Stimulated activated CD4-positive, alpha-beta T cell treated with anti-CD3 and anti-CD28 coated beads, Interleukin-4, amount 100 ng/mL, for 24 hours (primary cell): ENCODE measurements around the gene FOXRED2.
"Not testable (repeated sequence)": the region's sequence is repeated elsewhere in the genome, so short reads cannot be mapped to it uniquely, and the experiment has no call there.

ENCODE experiments used
- DNase-seq: peaks from one replicate; pipeline ENCODE4 v3.0.0-alpha.2; 2020

Gene FOXRED2

DNA sequence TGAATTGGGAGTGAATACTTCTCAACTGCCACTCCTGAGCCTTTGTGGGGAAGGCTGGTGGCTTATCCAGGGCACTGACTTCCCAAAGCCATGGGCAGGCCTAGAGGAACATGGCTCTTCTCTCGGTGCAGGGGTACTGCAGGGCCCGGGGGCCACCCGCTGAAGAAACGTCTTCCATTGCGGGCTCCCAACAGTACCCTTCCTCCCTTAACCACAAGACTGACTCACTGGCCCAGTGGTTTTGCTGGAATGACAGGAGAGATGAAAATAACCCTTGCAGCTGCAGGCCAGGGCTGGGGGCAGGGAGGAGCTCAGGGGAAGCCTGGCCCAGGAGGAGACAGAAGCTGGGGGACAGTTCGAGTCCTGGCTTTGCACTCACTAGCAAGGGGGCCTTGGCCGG, 38.9 kb downstream of the FOXRED2 start:
- DNase-seq, result no peak

- no peak for DNase-seq
Observed at GRCh38 chr22:36467042-36467810, 39.6 kb downstream of the FOXRED2 start.

DNA sequence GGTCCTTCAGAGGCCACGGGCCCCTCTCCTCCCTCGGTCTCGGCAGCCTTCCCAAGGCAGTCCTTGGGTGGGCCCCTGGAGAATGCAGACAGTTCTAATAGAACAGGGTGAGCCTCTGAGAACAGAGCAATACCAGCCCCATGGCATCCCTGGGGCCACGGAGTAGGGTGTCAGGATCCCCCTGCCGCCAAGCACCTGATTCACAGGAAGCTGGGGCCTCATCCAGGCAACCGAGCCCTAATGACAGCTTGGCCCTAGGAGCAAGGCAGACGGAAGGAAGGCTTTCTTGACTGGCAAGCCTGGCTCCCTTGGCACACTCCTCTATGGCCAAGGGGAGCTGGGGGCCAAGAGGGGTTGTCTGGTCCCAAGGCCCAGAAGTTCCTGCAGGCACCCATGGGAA, 40.6 kb downstream of the FOXRED2 start:
- DNase-seq, result no peak

DNA sequence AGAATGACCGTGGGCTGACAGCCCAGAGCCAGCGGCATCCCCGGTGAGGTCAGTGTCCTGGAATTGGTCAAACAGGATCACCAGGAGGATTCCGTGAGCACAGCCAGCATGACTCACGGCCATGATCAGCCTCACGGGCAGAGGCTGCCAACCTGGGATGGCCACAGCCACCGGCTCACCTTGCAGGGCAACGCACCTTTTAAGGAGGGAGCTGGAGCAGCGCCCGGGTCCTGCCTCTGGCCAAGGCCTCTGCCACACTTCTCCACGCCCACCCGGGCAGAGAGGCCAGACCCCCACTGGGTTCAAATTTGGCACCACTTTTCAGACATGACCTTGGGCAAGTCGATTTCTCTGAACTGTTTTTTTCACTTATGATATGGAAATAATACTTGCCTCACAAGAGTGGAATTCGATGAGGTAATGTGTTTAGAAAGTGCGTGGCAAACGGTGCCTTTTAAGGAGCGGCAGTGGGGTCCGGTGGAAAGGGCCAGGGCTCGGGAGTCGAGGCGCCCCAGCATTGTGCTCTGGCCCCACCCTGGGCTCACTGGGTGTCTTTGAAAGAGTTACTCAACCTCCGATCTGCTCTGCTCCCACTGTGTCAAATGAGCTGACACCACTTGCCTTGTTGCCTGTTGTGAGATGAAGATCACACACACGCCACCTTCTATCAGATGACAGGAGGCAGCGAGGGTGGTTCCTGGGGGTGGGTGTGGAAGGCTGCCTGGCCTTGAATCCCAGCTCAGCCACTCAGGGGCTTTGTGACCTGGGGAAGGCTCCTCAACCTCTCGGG, 41.4 kb downstream of the FOXRED2 start:
- DNase-seq, result no peak

- DNase-seq, result no peak
Observed at GRCh38 chr22:36464715-36465231, 42.1 kb downstream of the FOXRED2 start.

GRCh38 chr22:36463783-36464184, 43.1 kb downstream of the FOXRED2 start:
- DNase-seq, result no peak

GRCh38 chr22:36461665-36462649, 44.9 kb downstream of the FOXRED2 start:
- no peak for DNase-seq

DNA sequence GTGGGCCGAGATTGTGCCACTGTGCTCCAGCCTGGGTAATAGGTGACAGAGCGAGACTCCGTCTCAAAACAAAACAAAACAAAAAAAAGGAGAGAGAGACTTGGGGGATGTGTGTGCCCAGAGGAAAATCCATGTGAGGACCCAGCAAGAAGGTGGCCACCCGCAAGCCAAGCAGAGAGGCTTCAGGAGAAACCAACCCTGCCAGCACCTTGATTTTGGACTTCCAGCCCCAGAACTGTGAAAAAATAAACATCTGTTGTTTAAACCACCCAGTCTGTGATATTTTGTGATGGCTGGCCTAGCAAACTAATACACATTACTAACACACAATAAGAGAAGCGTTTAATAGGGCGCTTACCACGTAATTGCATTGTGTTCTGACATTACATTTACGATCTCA, 46.6 kb downstream of the FOXRED2 start:
- no peak for DNase-seq

- DNase-seq, result no peak
Observed at GRCh38 chr22:36457688-36458450, 49.0 kb downstream of the FOXRED2 start.

DNA sequence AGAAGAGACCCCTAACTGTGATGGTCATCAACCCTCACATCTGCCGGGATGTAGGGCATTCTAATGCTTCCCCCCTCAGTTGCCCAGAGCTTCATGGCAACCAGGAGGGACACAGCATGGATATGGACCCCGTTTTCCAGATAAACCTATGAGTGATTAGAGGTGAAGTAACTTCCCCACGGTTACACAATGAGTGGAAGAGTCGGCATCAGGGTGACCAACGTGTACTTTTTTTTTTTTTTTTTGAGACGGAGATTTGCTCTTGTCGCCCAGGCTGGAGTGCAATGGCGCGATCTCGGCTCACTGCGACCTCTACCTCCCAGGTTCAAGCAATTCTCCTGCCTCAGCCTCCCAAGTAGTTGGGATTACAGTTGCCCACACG, 50.4 kb downstream of the FOXRED2 start:
- no peak for DNase-seq

- no peak for DNase-seq
Observed at GRCh38 chr22:36455571-36456463, 51.0 kb downstream of the FOXRED2 start.

- peak; percentile 94 for DNase-seq
Observed at GRCh38 chr22:36454916-36455570, 51.8 kb downstream of the FOXRED2 start.

- no peak for DNase-seq
Observed at GRCh38 chr22:36453855-36454378, 52.9 kb downstream of the FOXRED2 start.

DNA sequence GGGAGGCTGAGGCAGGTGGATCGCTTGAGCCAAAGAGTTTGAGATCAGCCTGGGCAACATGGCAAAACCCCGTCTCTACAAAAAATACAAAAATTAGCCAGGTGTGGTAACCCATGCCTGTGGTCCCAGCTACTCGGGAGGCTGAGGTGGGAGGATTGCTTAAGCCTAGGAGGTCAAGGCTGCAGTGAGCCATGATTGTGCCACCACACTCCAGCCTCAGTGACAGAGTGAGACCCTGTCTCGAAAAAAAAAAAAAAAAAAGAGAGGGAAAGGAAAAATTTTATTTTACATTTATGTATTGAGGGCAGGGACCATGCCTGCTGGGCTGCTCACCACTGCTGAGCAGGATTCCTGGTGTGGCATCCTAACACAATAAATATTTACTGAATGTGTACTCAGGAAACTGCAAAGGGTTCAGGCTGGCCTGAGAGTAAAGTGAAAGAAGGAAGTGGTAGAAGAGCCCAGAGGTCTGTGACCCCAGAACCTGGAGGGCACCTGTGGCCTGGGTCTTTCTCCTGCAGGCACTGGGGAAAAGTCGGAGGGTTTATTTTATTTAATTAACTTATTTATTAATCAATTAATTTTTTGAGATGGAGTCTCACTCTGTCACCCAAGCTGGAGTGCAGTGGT, 53.7 kb downstream of the FOXRED2 start:
- DNase-seq, result not testable (repeated sequence)

DNA sequence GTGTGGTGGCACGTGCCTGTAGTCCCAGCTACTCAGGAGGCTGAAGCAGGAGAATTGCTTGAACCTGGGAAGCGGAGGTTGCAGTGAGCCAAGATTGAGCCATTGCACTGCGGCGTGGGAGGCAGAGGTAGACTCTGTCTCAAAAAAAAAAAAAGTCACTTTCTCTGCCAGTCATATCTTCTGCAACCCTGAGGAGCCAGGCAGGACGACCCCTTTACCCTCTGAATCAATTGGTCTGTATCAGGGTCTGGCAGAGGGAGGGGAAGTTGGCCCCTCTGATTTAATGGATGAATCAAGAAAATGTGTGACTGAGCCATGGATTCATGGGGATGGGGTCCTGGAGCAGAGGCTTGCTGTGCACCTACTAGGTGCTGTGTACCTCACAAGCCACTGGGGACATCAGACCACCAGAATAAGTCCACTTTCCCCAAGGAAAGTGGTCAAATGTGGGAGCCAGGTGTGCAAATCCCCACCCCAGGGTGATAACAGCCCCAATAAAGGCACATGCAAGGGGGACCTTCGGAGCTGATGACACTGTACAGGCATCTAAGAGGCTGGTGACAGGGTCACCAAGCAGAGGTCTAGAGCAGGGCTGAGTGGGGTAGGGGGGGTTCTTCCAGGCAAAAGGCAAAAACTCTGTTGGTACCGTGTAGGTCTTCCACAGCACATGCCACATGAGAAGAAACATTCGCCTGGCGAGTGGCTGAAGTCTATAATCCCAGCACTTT, 54.4 kb downstream of the FOXRED2 start:
- no peak for DNase-seq

DNA sequence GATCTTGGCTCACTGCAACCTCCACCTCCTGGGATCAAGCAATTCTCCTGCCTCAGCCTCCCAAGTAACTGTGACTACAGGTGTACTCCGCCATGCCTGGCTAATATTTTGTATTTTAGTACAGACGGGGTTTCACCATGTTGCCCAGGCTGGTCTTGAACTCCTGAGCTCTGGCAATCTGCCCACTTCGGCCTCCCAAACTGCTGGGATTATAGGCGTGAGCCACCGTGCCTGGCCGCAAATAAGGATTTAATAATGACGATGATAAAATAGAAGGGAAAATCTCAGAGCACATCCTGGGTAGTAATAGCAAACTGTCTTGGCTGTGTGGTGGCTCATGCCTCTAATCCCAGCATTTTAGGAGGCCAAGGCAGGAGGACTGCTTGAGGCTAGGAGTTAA, 55.9 kb downstream of the FOXRED2 start:
- not testable (repeated sequence) for DNase-seq

- DNase-seq, result no peak
Observed at GRCh38 chr22:36449596-36450175, 57.2 kb downstream of the FOXRED2 start.

GRCh38 chr22:36447632-36448031, 59.2 kb downstream of the FOXRED2 start:
- DNase-seq, result no peak
